Ectodermal cell (in vitro differentiated cells): Measurements from ENCODE around the gene CISTR.
"Not testable (repeated sequence)": the region's sequence is repeated elsewhere in the genome, so short reads cannot be mapped to it uniquely, and the experiment has no call there.

Experiments used
- H3K27ac ChIP-seq: 2 replicates; pipeline ENCODE4 v1.7.0; 2013; ENCODE audit warnings: mild to moderate bottlenecking, low read depth, low read length; ENCODE audit not compliant: insufficient read depth, poor library complexity, severe bottlenecking
- H3K27me3 ChIP-seq: 2 replicates; pipeline ENCODE4 v1.7.0; 2013; ENCODE audit warnings: mild to moderate bottlenecking, low read length; ENCODE audit not compliant: insufficient read depth, control insufficient read depth, poor library complexity, severe bottlenecking
- H3K36me3 ChIP-seq: one replicate; pipeline ENCODE4 v1.7.0; 2013; ENCODE audit warnings: low read length; ENCODE audit not compliant: control insufficient read depth, insufficient read depth
- H3K4me1 ChIP-seq: one replicate; pipeline ENCODE4 v1.7.0; 2013; ENCODE audit warnings: low read length; ENCODE audit not compliant: control insufficient read depth, insufficient read depth
- H3K4me3 ChIP-seq: 2 replicates; pipeline ENCODE4 v1.7.0; 2013; ENCODE audit warnings: low read depth, low read length, control low read depth; ENCODE audit not compliant: insufficient read depth
- H3K9me3 ChIP-seq: 2 replicates; pipeline ENCODE4 v1.7.0; 2013; ENCODE audit warnings: mild to moderate bottlenecking, low read length, moderate library complexity; ENCODE audit not compliant: control insufficient read depth
- WGBS, 2 experiments: methylation state at CpG; one replicate each; pipeline ENCODE4 v1.1.7; 2013; ENCODE audit warnings: missing lambda C conversion rate in 2 of 2; 5-methylcytosine and 5-hydroxymethylcytosine counted together

The CISTR gene

DNA sequence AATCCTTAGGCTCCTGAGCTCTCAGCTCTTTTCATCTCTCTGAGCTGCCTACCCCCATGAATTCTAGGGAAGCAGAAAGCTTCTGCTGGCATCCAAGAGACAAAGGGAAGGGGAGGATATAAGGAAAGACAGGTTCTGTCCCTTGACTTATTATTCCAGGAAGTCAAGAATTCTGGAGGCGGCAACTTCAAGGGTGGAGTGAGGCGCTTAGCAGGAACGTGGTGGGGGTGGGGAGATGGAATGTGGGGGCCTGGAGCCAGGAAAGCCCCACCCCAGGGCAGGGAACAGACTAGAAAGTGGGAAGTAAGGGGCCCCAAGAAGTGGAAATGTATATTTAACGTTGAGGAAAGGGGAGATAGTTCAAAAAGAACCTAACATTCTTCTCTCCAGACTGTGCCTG, 26.0 kb downstream of the CISTR start:
- peaks cover 8% of the 10 kb centered on the region for H3K4me1 ChIP-seq
- H3K27ac ChIP-seq = no peak overlapping the region
- no peaks in the 10 kb centered on the region for H3K27me3 ChIP-seq
- H3K36me3 ChIP-seq = no peaks in the 10 kb centered on the region
- WGBS, 2 experiments = 41 to 43% methylated on average over 4 of the region's 4 CpGs
- no peaks in the 10 kb centered on the region for H3K9me3 ChIP-seq
- H3K4me3 ChIP-seq = no peak overlapping the region

- no peaks in the 10 kb centered on the region for H3K27me3 ChIP-seq
- 60 to 87% methylated on average over 1 to 3 of the region's 3 CpGs for WGBS, 2 experiments
- H3K9me3 ChIP-seq = no peaks in the 10 kb centered on the region
- H3K27ac ChIP-seq = no peak overlapping the region
- H3K36me3 ChIP-seq = no peaks in the 10 kb centered on the region
- H3K4me3 ChIP-seq = no peak overlapping the region
- peaks cover 8% of the 10 kb centered on the region for H3K4me1 ChIP-seq
Measured at GRCh38 chr12:53722450-53723041, 29.2 kb downstream of the CISTR start.

DNA sequence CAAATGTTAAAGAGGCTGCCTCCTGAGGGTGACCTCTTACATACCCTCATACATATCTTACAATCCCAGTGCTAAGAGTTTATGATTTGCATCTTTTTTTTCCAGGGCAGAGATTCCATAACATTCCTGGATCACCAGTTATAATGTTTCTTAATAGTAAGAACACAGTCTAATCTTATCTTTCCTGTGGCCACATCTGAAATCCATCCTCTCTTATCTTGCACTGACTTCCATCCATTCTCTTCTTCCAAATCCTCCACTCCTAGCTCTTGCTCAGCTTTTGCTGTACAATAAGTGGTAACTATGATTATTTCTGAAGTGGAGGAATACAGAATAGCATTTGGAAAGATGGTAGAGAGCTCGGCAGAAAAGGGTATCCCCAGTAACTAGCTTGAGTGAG, 30.8 kb downstream of the CISTR start:
- no peaks in the 10 kb centered on the region for H3K9me3 ChIP-seq
- H3K4me1 ChIP-seq = no peaks in the 10 kb centered on the region
- no peaks in the 10 kb centered on the region for H3K27me3 ChIP-seq
- H3K4me3 ChIP-seq = no peak overlapping the region
- no peaks in the 10 kb centered on the region for H3K36me3 ChIP-seq
- 89 to 92% methylated on average over 1 of the region's 1 CpG for WGBS, 2 experiments
- no peak overlapping the region for H3K27ac ChIP-seq

DNA sequence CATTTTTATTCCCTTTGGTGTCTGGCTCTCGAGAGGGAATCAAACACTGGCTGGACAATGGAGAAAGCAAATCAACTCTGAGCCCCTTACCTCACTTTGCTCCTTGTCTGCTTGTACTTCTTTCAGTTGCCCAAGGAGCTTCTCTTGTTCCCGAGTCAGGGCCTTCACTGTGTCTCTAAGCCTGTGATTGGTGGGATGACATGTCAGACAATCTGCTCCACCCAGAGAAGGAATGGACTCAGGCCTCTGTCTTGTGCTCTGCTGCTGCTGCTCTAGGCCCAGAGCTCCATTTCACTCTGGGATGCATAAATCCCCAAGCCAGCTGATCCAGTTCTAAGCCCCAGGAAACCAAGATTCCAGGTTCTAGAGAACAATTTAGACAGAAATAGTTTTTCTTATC, 32.1 kb downstream of the CISTR start:
- no peaks in the 10 kb centered on the region for H3K27me3 ChIP-seq
- no peaks in the 10 kb centered on the region for H3K36me3 ChIP-seq
- no peak overlapping the region for H3K4me3 ChIP-seq
- H3K27ac ChIP-seq = no peak overlapping the region
- 57 to 65% methylated on average over 2 of the region's 2 CpGs for WGBS, 2 experiments
- H3K4me1 ChIP-seq = no peaks in the 10 kb centered on the region
- H3K9me3 ChIP-seq = no peaks in the 10 kb centered on the region

DNA sequence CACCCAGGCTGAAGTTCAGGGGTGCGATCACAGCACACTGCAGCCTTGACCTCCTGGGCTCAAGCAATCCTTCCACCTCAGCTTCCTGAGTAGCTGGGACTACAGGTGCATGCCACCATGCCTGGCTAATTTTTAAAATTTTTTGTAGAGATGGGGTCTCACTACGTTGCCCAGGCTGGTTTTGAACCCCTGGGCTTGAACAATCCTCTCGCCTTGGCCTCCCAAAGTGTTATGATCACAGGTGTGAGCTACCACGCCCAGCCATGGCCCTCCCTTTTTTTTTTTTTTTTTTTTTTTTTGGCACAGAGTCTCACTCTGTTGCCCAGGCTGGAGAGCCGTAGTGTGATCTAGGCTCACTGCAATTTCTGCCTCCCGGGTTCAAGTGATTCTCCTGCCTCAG, 33.2 kb downstream of the CISTR start:
- H3K27me3 ChIP-seq, H3K9me3 ChIP-seq, H3K36me3 ChIP-seq, H3K4me1 ChIP-seq, H3K4me3 ChIP-seq, H3K27ac ChIP-seq: not testable (repeated sequence)
- WGBS, 2 experiments = 93 to 96% methylated on average over 6 of the region's 6 CpGs

DNA sequence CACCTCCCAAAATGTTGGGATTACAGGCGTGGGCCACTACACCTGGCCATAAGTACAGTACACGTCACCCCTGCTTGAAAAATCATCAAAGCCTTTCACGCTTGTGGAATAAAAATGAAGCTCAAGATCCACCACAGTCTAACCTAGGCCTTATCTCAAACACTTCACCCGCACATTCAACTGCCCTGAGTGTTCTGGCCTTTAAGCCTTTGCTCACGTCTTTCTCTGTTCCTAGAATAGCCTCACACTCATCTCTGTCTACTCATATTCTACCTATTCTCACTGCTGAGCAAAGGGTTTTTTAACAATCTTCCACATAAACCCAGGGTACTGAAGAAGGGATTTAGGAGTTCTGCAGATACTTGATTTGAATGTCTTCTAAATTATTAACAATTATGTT, 34.5 kb downstream of the CISTR start:
- no peaks in the 10 kb centered on the region for H3K9me3 ChIP-seq
- no peaks in the 10 kb centered on the region for H3K36me3 ChIP-seq
- 90 to 91% methylated on average over 5 of the region's 5 CpGs for WGBS, 2 experiments
- H3K4me1 ChIP-seq = no peaks in the 10 kb centered on the region
- no peaks in the 10 kb centered on the region for H3K27me3 ChIP-seq
- H3K4me3 ChIP-seq = no peak overlapping the region
- H3K27ac ChIP-seq = no peak overlapping the region

DNA sequence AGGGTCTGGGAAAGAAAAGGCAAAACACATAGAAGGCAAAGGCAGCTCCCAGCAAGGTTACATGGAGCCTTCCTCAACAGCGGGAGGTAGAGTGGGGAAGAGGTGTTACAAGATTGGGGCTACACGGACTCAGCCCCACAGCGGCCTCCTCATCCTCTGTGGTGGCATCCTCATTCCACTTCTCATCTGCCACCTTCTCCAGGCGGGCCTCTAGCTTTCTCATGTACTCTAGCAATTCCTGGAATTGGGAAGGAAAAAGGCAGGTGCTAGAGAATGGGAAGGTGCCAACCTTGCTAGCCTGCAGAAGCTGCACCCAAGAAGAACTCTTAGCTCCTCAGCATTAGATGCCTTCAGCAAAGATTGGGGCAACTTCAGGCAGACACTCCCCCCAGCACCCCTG, 37.8 kb downstream of the CISTR start:
- H3K9me3 ChIP-seq = no peaks in the 10 kb centered on the region
- WGBS, 2 experiments = 92 to 95% methylated on average over 3 to 4 of the region's 4 CpGs
- H3K4me1 ChIP-seq = no peaks in the 10 kb centered on the region
- H3K4me3 ChIP-seq = no peak overlapping the region
- H3K27ac ChIP-seq = no peak overlapping the region
- no peaks in the 10 kb centered on the region for H3K36me3 ChIP-seq
- H3K27me3 ChIP-seq = no peaks in the 10 kb centered on the region

DNA sequence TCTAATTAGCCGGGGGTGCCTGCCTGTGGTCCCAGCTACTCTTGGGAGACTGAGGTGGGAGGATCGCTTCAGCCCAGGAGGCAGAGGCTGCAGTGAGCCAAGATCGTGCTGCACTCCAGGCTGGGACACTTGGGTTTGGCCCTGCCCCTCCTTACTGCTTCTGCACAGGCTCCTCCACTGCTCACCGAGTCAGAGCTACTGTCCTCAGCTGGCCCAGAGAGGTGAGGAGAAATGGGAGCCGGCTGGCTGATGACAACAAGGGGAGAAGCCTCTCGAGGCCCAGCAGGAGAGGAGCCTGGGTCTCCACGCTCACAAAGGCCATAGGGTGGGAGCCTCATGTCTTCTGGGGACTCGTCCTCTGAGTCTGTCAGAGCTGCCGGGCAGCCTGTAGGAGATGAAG, 38.3 kb downstream of the CISTR start:
- Histone ChIP-seq H3K4me1 (no peaks in the 10 kb centered on the region), H3K4me3 (no peak overlapping the region), H3K27me3 (no peaks in the 10 kb centered on the region), H3K27ac (no peak overlapping the region), H3K36me3 (no peaks in the 10 kb centered on the region), H3K9me3 (no peaks in the 10 kb centered on the region)
- 90 to 93% methylated on average over 9 of the region's 9 CpGs for WGBS, 2 experiments

DNA sequence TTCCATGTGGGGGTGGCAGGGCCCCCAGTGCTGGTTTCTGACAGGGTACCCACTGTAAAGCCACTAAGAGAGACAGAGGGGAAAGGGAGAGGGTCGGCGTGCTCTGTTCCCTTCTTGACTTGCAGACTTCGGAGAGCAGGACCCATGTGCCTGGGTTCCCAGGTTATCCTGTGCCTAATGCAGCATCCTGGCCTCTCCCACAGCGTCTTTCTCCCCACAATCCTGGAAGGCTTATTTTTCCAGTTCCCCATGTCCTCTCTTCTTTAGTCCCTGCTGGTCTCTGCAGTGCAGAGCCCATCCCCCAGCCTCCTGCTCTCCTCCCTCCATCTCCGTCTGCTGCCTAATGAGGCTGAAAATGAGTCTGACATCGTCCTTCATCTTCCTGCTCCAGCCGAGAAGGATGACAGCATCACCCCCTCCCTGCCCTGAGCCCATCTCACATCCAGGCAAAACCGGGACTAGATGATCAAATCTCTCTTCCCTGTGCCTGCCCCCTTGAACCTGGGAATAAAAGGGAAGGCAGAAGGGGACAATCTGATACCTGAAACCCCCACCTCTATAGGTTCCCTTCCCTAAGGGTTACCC, 39.6 kb downstream of the CISTR start:
- Histone ChIP-seq H3K4me1 (no peaks in the 10 kb centered on the region), H3K36me3 (no peaks in the 10 kb centered on the region), H3K27ac (no peak overlapping the region), H3K27me3 (no peaks in the 10 kb centered on the region), H3K4me3 (no peak overlapping the region), H3K9me3 (no peaks in the 10 kb centered on the region)
- 74 to 79% methylated on average over 8 of the region's 8 CpGs for WGBS, 2 experiments

- H3K27me3 ChIP-seq = no peaks in the 10 kb centered on the region
- no peaks in the 10 kb centered on the region for H3K9me3 ChIP-seq
- 81 to 83% methylated on average over 5 to 6 of the region's 6 CpGs for WGBS, 2 experiments
- no peaks in the 10 kb centered on the region for H3K36me3 ChIP-seq
- H3K27ac ChIP-seq = no peak overlapping the region
- no peaks in the 10 kb centered on the region for H3K4me1 ChIP-seq
- H3K4me3 ChIP-seq = no peak overlapping the region
Measured at GRCh38 chr12:53710091-53710490, 41.7 kb downstream of the CISTR start.

- no peak overlapping the region for H3K4me3 ChIP-seq
- no peak overlapping the region for H3K27ac ChIP-seq
- no peaks in the 10 kb centered on the region for H3K4me1 ChIP-seq
- H3K36me3 ChIP-seq = no peaks in the 10 kb centered on the region
- WGBS, 2 experiments = 85 to 92% methylated on average over 3 to 4 of the region's 4 CpGs
- H3K9me3 ChIP-seq = no peaks in the 10 kb centered on the region
- no peaks in the 10 kb centered on the region for H3K27me3 ChIP-seq
Measured at GRCh38 chr12:53709671-53710070, 42.1 kb downstream of the CISTR start.
